GM19239 (cell line): ENCODE results near the gene ARL15.
A peak's percentile ranks its signal among the peaks of the same experiment; 100 is the strongest.
"Not testable (repeated sequence)": the region's sequence is repeated elsewhere in the genome, so short reads cannot be mapped to it uniquely, and the experiment has no call there.

Source experiments
- DNase-seq: peaks from one replicate; pipeline ENCODE4 v3.0.0; 2011; ENCODE audit warnings: low spot score; ENCODE audit not compliant: insufficient read length
- FAIRE-seq: peaks from 2 replicates; lab custom pipeline; 2011; peaks lifted over from hg19 to GRCh38; lab: Jason Lieb, UNC

The ARL15 gene

DNA sequence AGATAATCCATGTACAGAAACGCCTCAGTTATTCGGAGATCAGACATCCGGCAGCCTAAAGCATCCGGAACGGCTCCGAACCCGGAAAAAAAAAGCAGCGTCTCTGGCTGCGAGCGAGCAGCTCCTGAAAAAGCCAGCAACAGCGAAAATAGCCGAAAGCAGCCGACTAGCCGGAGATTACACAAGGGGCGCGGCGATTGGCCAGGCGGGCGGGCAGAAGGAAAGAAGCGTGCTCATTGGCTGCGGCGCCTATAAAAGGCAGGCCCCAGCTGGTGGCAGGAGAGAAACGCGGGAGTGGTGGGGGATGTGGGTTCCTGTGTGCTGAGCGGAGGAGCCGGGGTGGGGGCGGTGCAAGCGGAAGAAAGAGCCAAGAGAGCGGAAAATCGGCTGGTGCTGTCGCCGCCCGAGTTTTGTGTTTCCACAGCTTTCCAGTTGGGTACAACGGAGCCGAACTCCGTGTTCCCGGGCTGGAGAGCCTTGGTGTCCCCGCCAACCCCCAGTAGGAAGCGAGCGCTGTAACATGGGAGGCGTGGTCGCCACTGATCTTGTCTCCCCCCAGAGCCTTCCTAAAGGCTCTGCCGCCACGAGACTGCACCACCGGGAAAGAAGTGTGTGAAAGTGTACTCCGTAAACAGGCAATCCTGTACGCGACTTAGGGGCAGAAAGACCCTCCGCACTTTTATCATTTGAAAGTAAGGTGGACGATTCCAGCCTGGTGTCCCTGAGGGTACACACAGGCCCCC lies at the start of gene ARL15:
Gene ARL15 (minus strand): TSS at position 141 of the 743 bp plus-strand sequence.
- peak; percentile 98 for FAIRE-seq
- DNase-seq, result peak; percentile 79

GRCh38 chr5:54360089-54360488 lies 49.7 kb upstream of the ARL15 start:
- no peak for FAIRE-seq

DNA sequence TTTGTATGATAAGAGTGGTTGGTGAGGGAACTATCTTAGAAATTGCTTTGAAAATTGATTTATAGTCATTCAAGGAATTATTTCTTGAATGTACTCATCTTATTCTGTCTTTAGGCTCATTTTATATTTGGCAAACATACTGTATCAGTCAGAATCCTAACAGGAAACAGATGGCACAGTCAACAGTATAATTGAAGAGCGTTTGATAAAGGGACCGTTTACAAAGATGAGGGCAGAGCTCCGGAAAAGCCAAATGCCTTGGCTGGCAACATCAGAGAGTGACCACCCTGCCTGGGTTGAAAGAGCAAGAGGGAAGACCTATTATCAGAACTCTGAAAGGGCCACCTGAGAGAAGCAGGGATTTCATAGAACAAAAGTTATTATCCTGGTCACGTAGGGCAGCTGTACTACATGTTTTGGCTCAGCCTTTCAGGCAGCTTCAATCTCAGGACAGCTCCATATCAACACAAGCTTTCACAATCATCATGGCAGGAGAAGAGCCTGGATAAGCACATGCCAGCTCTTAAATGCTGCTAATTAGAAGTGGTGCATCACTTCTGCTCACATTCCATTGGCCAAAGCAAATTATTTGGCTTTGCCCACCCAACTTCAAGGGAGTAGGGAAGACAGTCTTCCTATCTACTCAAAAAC lies 47.2 kb upstream of the ARL15 start:
- no peak for FAIRE-seq

More at GRCh38 chr5:54360089-54360488, 49.7 kb upstream of the ARL15 start:
- no peak for DNase-seq

GRCh38 chr5:54353933-54354564 lies 43.7 kb upstream of the ARL15 start:
- not testable (repeated sequence) for FAIRE-seq, DNase-seq

More for the DNA sequence above, 47.2 kb upstream of the ARL15 start:
- no peak for DNase-seq

GRCh38 chr5:54352580-54352979 lies 42.2 kb upstream of the ARL15 start:
- FAIRE-seq, DNase-seq: not testable (repeated sequence)

- no peak for DNase-seq
- FAIRE-seq, result no peak
Measured at GRCh38 chr5:54347221-54347865, 37.0 kb upstream of the ARL15 start.

DNA sequence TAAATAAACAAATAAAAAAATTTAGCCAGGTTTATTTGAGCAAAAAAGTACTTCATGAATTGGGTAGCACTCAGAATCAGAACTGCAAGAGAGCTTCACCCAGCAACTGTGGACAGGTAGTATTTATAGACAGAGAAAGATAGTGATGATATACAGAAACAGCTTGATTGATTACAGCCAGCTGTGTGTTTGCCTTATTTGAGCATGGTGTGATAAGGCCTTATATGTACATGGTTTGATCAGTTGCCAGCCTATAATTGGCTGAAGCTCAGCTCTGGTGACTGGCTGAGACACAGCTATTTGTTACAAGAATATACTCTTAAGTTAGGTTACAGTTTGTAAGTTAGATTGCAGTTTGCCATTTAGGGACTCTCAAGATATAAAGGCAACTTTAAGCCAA lies 34.3 kb upstream of the ARL15 start:
- DNase-seq (no peak), FAIRE-seq (no peak)

GRCh38 chr5:54341971-54342370 lies 31.6 kb upstream of the ARL15 start:
- DNase-seq (no peak), FAIRE-seq (no peak)

- no peak for FAIRE-seq
- DNase-seq, result no peak
Measured at GRCh38 chr5:54337523-54337922, 27.1 kb upstream of the ARL15 start.

DNA sequence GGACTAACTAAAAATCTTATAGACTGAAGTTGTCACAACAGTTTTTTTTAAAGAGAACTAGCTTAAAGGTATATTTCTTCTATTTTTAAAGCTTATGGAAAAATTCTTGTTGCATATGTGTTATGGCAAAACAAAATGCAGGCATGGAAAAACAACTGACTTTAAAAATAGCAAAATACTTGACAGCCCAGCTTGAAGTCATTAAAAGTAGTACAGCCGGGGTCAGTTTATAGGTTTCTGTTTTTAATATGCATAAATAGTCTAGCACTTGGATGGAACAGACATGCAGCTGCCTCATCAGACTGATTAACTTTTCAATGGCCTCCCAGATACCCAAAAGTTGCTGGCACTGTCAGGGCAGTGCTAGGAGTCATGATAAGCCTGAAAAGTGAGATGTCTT lies 22.3 kb upstream of the ARL15 start:
- DNase-seq (no peak), FAIRE-seq (no peak)

DNA sequence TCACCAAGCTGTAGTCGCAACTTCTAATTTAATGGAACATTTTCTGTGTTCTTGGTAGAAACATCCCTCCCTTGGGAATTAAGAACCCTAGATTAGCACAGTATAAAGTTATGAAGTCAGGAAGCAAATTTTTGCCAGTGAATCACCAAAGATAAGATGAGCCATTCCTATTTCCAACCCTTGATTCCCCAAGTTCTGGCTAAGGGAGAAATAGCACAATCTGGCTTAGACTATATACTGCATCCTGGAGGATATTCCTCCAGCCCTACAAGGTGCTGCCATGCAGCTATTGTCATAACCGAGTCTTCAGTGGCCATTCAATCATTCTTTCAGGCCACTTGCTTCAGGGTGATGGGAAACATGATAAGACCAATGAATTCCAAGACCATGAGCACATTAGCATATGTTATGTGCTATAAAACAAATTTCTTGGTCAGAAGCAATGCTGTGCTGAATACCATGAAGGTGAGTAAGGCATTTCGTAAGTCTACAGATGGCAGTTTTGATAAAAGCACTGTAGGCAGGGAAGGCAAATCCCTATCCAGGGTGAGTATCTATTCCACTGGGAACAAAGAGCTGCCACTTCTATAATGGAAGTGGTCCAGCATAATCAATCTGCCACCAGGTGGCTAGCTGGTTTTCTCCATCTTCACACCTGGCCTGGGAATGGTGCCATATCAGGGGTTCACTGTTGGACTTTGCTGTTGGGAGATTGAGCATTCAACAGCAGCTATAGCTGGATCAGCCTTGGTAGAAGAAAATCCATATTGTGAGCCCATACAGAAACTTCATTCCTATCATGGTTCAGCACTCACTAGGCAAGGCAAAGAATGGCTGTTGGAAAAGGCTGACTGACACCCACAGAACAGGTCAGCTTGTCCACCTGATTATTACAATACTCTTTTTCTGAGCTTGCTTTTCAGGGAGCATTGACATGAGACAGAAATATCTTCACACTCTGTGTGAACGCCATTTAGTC lies 19.6 kb upstream of the ARL15 start:
- no peak for FAIRE-seq

DNA sequence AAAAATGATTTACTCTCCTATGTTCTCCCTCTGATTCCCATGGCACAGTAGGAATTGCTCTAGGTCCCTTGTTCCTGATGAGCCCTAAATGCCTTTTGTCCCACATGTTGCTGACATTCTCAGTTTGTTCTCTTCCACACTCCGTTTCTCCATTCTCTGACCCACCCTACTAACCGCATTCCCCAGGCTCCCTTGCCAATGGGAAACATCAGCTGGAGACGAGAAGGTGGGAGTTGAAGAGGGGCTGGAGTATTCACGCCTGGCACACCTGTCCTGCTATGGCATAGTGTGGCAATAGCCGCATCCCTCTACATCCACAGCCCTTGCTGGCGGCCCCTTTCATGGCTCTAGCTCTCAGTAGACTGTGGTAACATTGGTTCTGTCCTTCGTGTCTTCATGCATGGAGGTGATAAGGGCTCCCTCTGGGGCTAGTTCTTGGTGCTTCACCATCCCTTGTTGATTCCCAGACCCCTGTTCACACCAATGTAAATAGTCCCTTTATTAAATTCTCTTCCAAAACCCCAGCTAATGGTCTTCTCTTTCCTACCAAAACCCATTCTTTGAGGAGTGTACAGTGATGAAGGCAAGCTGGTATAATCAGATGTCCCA lies 16.4 kb upstream of the ARL15 start:
- DNase-seq (no peak), FAIRE-seq (no peak)

More for the DNA sequence above, 19.6 kb upstream of the ARL15 start:
- no peak for DNase-seq

DNA sequence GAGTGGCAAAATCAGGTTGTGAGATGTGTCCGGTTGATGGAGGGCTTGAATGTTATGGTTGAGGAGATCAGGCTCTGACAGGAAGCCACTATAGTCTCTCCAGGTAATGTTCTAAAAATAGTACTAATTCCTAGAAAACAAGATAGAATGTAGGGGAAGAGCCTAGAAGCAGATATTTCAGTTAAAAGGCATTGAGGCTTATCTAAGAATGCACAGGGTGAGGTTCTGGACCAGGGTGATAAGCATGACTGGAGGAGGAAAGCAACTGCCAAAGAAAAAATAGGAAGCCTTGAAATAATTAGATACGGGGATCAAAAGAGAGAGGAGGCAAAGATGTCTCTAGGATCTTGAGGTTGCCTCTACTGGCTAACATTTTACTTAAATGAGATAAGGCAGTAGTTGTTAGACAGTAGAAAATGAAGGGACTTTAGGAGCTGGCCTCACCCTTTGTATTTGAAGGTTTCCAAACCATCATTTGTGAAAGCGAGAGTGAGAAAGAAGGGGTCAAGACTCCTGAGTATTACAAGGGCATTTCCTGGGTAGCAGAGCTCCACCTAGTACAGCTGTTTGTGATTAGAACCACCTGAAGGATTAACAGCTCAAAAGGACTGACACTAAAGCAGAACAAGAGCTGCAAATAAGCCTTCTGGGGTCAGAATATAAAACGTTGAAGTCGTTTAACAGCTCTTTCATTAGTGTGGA lies 15.4 kb upstream of the ARL15 start:
- DNase-seq, result no peak
- no peak for FAIRE-seq

- FAIRE-seq, result no peak
- DNase-seq, result no peak
Measured at GRCh38 chr5:54325272-54325609, 14.9 kb upstream of the ARL15 start.

- FAIRE-seq, result no peak
Measured at GRCh38 chr5:54324651-54325271, 14.4 kb upstream of the ARL15 start.

DNA sequence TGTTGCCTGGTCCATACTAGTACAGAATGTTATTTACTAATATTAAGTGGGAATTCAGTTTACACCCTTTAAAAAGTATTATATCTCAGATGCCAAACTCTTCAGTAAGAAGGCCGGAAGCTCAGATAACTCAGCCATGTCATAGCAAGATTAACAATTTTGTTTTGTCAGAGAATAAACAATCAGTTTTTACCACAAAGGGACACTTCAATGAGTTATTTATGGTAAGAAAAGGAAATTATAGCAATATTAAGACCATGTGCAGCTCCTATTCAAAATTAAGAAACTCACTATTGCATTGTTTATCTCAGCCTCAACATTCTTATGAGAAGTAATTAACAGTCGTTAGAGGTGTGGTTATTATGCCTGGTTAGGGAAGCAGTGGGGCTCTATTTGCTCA lies 13.1 kb upstream of the ARL15 start:
- FAIRE-seq (no peak), DNase-seq (no peak)

More at GRCh38 chr5:54324651-54325271, 14.4 kb upstream of the ARL15 start:
- DNase-seq, result no peak

DNA sequence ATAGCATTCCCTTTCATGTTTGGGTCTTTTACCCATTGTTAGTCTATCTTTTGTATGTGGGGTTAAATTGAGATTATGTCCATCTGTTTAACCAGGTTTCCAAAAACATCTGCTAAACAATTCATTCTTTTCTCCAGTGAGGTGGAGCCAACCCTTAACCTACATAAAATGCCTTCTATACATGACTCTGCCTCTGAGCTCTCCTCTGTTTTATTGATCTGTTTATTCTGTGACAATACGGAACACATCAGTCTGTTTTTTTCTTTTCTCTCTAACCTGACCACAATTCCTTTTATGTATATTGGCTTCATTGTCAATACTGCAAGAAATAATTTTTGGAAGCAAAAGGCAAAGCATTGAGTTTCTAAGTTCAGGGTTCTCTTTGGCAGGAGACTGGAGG lies 9.9 kb upstream of the ARL15 start:
- DNase-seq (no peak), FAIRE-seq (no peak)
